Astrocyte (in vitro differentiated cells and primary cell): Measurements from ENCODE around the gene SUMF1.

Source experiments
- CTCF ChIP-seq: IDR thresholded peaks from 2 replicates; pipeline ENCODE4 v1.5.1; 2011; ENCODE audit warnings: low read depth, mild to moderate bottlenecking, inconsistent platforms, low read length, moderate library complexity; ENCODE audit not compliant: insufficient read depth
- EZH2 ChIP-seq: IDR thresholded peaks from 2 replicates; pipeline ENCODE4 v1.6.1; 2012; ENCODE audit warnings: mild to moderate bottlenecking, low read length, inconsistent platforms; ENCODE audit not compliant: insufficient read depth

- TF ChIP-seq CTCF (no peak), EZH2 (no peak)
These were observed 74.1 kb downstream of the SUMF1 start for GRCh38 chr3:4392992-4393391.
